ENCODE measurements around the gene INTS7. TPM values are rescaled to one million over a fixed set of nuclear protein-coding genes. Genes with fewer than 3 reads are reported as not detected.
A peak's percentile ranks its signal among the peaks of the same experiment; 100 is the strongest.

The INTS7 gene
- polyA plus RNA-seq, 1 donor (not counting 4 experiments of a cell fraction or from before 2014, with no cell fraction given) = 27.2 TPM

DNA sequence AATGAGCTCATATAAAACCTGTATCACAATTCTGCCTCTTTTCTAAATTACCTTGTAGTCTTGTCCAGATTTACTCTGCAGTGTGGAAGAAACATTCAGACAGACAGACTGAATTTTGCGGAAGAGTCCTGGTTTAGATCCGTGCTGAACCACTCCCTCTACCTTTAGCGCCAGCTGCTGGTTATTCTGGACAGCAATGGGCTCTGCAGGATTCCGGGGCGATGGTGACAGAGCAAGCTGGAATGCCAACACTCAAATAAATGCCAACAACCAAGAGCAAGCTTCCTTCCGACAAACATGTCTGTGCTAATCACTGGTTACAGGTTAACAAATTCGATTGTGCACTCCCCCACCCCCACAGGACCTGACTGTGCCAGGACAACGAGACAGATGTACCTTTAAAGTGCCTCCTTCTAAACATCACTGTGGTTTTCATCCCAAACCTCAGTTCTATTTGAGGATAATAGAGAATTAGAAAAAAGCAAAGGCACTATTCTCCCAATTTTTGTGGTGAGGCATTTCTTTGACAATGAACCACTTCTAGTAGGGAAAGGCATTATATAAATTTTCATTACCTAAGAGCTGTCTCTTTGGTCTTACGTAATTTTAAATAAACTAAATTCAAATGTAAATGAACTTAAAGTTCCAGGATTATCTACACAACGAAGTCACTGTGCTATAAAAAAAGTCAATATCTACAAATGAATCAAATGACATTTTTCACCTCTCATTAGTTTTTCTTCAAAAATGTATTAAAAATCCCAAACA lies 90.4 kb downstream of the INTS7 start:
- H3K27me3 ChIP-seq (ENCODE audit: control insufficient read depth, extremely low read depth, insufficient read depth, low read length) = no peaks in the 10 kb centered on the region
- dilution Hi-C loops (cut with MboI; ENCODE audit: extremely low pct_ligation_motif_present, low sequenced_read_pairs) = no loop called here
- H3K36me3 ChIP-seq (ENCODE audit: control insufficient read depth in 2 of 2, extremely low read depth in 1 of 2, insufficient read depth in 2 of 2, low read length in 2 of 2) = peaks cover 2 to 11% of the 10 kb centered on the region in 2 experiments
- H2AFZ ChIP-seq (ENCODE audit: control insufficient read depth, low read length) = no peak overlapping the region
- no peaks in the 10 kb centered on the region for H3K9me3 ChIP-seq (ENCODE audit: control insufficient read depth, low read depth, low read length)
- H3K4me1 ChIP-seq (ENCODE audit: control insufficient read depth, extremely low read depth, insufficient read depth, low read length) = peaks cover 14% of the 10 kb centered on the region
- TF ChIP-seq EZH2 (IDR thresholded peaks at IDR 0.05; ENCODE audit: low read length) = no peak
- TF ChIP-seq, protein P1, sequence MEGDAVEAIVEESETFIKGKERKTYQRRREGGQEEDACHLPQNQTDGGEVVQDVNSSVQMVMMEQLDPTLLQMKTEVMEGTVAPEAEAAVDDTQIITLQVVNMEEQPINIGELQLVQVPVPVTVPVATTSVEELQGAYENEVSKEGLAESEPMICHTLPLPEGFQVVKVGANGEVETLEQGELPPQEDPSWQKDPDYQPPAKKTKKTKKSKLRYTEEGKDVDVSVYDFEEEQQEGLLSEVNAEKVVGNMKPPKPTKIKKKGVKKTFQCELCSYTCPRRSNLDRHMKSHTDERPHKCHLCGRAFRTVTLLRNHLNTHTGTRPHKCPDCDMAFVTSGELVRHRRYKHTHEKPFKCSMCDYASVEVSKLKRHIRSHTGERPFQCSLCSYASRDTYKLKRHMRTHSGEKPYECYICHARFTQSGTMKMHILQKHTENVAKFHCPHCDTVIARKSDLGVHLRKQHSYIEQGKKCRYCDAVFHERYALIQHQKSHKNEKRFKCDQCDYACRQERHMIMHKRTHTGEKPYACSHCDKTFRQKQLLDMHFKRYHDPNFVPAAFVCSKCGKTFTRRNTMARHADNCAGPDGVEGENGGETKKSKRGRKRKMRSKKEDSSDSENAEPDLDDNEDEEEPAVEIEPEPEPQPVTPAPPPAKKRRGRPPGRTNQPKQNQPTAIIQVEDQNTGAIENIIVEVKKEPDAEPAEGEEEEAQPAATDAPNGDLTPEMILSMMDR (optimal IDR thresholded peaks at IDR 0.05 in 1 of 3, IDR thresholded peaks at IDR 0.05 in 1 of 3, conservative IDR thresholded peaks at IDR 0.05 in 1 of 3; ENCODE audit: extremely low read depth in 1 of 3, insufficient read depth in 2 of 3, low read length in 3 of 3) = peak; percentile 90 to 95 (median 91)
- no peak overlapping the region for H3K4me3 ChIP-seq (ENCODE audit: control insufficient read depth in 2 of 3, extremely low read depth in 1 of 3, insufficient read depth in 2 of 3, low read depth in 1 of 3, low read length in 3 of 3)
- H3K27ac ChIP-seq (ENCODE audit: control insufficient read depth, insufficient read depth, low read length) = peak overlapping the region; percentile 23
- H3K9ac ChIP-seq (ENCODE audit: control insufficient read depth, extremely low read depth, insufficient read depth, low read length) = no peak overlapping the region
- FAIRE-seq (peak; percentile 100), DNase-seq (ENCODE audit: low read depth, low spot score) (peak; percentile 71)
- no peaks in the 10 kb centered on the region for H4K20me1 ChIP-seq (ENCODE audit: control insufficient read depth, extremely low read depth, insufficient read depth, low read length)
- peak overlapping the region; percentile 46 for H3K4me2 ChIP-seq (ENCODE audit: control insufficient read depth, extremely low read depth, insufficient read depth, low read depth, low read length)
- no peaks in the 10 kb centered on the region for H3K9me1 ChIP-seq (ENCODE audit: control insufficient read depth, extremely low read depth, insufficient read depth, low read length)
- no peaks in the 10 kb centered on the region for H3K79me2 ChIP-seq (ENCODE audit: control insufficient read depth, insufficient read depth, low read length)

GRCh38 chr1:211942583-211942982 lies 92.8 kb downstream of the INTS7 start:
- H3K9ac ChIP-seq (ENCODE audit: control insufficient read depth, extremely low read depth, insufficient read depth, low read length) = no peak overlapping the region
- dilution Hi-C loops (cut with MboI; ENCODE audit: extremely low pct_ligation_motif_present, low sequenced_read_pairs) = no loop called here
- no peaks in the 10 kb centered on the region for H3K9me3 ChIP-seq (ENCODE audit: control insufficient read depth, low read depth, low read length)
- H3K4me2 ChIP-seq (ENCODE audit: control insufficient read depth, extremely low read depth, insufficient read depth, low read depth, low read length) = no peak overlapping the region
- no peaks in the 10 kb centered on the region for H4K20me1 ChIP-seq (ENCODE audit: control insufficient read depth, extremely low read depth, insufficient read depth, low read length)
- no peak for TF ChIP-seq EZH2 (IDR thresholded peaks at IDR 0.05; ENCODE audit: low read length)
- TF ChIP-seq, protein P1 (optimal IDR thresholded peaks at IDR 0.05 in 1 of 3, IDR thresholded peaks at IDR 0.05 in 1 of 3, conservative IDR thresholded peaks at IDR 0.05 in 1 of 3; ENCODE audit: extremely low read depth in 1 of 3, insufficient read depth in 2 of 3, low read length in 3 of 3) = no peak
- FAIRE-seq (no peak), DNase-seq (ENCODE audit: low read depth, low spot score) (no peak)
- no peaks in the 10 kb centered on the region for H3K79me2 ChIP-seq (ENCODE audit: control insufficient read depth, insufficient read depth, low read length)
- no peak overlapping the region for H2AFZ ChIP-seq (ENCODE audit: control insufficient read depth, low read length)
- no peak overlapping the region for H3K4me3 ChIP-seq (ENCODE audit: control insufficient read depth in 2 of 3, extremely low read depth in 1 of 3, insufficient read depth in 2 of 3, low read depth in 1 of 3, low read length in 3 of 3)
- H3K9me1 ChIP-seq (ENCODE audit: control insufficient read depth, extremely low read depth, insufficient read depth, low read length) = no peaks in the 10 kb centered on the region
- no peaks in the 10 kb centered on the region for H3K27me3 ChIP-seq (ENCODE audit: control insufficient read depth, extremely low read depth, insufficient read depth, low read length)
- peaks cover 14% of the 10 kb centered on the region for H3K4me1 ChIP-seq (ENCODE audit: control insufficient read depth, extremely low read depth, insufficient read depth, low read length)
- H3K27ac ChIP-seq (ENCODE audit: control insufficient read depth, insufficient read depth, low read length) = no peak overlapping the region
- peaks cover 2 to 11% of the 10 kb centered on the region in 2 experiments for H3K36me3 ChIP-seq (ENCODE audit: control insufficient read depth in 2 of 2, extremely low read depth in 1 of 2, insufficient read depth in 2 of 2, low read length in 2 of 2)
